H4 (cell line): ENCODE data around the gene HLA-DRA. TPM values are rescaled to one million over a fixed set of nuclear protein-coding genes. Genes with fewer than 3 reads are reported as not detected.

Experiments
- DNase-seq: peaks from one replicate; pipeline ENCODE4 v3.0.0-alpha.2; 2015; ENCODE audit warnings: low spot score
- total RNA-seq: library from RNA; depleted of rRNA; stranded (reverse); fragments of >200 nt; shearing (Covaris generic); gene quantifications from 2 replicates; pipeline ENCODE4 v1.2.3, GENCODE V29; 2014; rRNA removed

The HLA-DRA gene
- total RNA-seq, 1 experiment from 2014 or later = 3.3 TPM

DNA sequence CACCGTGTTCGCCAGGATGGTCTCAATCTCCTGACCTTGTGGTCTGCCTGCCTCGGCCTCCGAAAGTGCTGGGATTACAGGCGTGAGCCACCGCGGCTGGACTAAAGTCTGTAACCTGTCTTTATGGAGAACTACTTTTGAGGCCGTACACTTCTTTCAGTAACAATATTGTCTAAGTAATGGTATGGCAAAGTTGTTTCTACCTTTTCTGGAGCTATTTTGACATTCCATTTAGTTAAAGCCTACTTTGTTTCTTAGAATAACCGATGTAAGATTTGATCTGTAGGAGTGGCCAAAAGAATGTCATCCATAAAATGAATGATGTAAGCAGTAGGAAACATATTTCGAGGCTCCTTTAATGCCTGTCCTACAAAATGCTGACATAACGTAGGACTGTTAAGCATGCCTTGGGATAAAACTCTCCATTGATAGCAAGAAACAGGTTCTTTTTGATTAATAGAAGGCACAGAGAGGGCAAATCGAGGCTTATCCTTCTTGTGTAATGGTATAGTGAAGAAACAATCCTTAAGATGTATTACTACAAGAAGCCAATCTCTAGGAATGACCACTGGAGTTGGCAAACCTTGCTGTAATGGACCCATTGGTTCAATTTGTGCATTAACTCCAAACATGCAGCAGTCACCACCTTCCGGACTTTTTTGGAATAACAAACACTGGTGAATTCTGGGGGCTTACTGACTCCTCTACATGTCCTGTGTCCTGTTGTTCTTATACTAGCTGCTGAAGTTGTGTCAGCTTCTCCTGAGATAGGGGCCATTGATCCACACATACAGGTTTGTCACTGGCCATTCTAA lies 35.9 kb downstream of the HLA-DRA start:
- no peak for DNase-seq

DNA sequence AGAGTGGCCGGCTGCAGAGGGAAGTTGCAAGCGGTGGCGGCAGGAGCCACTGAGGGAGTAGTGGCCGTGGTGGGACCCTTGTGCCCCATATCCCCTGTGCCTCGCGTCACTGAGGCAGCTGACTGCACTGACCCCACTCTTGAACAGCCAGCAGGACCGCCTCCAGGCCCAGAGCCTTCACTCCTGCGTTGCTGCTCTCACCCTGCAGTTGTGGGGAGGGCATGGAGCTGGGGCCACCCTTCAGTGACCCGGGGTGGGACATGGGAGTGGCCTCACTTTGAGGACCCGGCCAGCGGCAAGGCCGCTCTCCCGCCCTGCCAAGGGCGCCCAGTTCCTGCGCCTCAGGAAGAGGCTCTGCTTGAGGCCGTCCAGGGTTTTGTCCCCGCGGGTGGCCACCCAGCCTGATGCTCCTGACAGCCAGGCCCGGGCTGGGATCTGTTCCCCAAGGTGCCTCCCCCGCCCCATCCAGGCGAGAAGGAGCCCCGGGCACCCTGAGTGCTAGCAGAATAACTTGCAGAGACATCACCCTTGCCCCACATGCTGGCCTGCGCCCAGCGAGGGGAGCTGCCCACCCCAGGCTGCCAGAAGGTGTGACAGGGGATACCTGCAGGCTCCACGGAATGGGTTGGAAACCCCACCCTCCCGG lies 44.4 kb downstream of the HLA-DRA start:
- no peak for DNase-seq

- DNase-seq = no peak
These were observed 44.9 kb downstream of the HLA-DRA start for GRCh38 chr6:32484614-32484998.

- no peak for DNase-seq
These were observed 48.4 kb downstream of the HLA-DRA start for GRCh38 chr6:32488083-32488482.

- DNase-seq = no peak
These were observed 52.0 kb downstream of the HLA-DRA start for GRCh38 chr6:32491700-32492099.

- DNase-seq = no peak
These were observed 52.7 kb downstream of the HLA-DRA start for GRCh38 chr6:32492351-32492750.

Other genes with a start within 250 kb of the HLA-DRA start
- gene PBX2, start 249.7 kb upstream of the HLA-DRA start, total RNA-seq = 14.3 and 17.4 TPM in 2 replicates
- gene GPSM3, start 247.2 kb upstream of the HLA-DRA start, total RNA-seq = 3.2 and 3.9 TPM in 2 replicates
- 0.23 and 0.43 TPM in 2 replicates for gene NOTCH4, start 215.8 kb upstream of the HLA-DRA start, total RNA-seq
- not detected in 2 replicates for gene TSBP1, start 68.0 kb upstream of the HLA-DRA start, total RNA-seq
- gene BTNL2, start 32.7 kb upstream of the HLA-DRA start, total RNA-seq = not detected in 2 replicates
- not detected in 2 replicates for gene HLA-DRB5, start 90.4 kb downstream of the HLA-DRA start, total RNA-seq
- 0.95 and 1.4 TPM in 2 replicates for gene HLA-DRB1, start 150.0 kb downstream of the HLA-DRA start, total RNA-seq
- gene HLA-DQA1, start 197.5 kb downstream of the HLA-DRA start, total RNA-seq = not detected in 2 replicates
- not detected in 2 replicates for gene HLA-DQB1, start 226.8 kb downstream of the HLA-DRA start, total RNA-seq